ENCODE results near the gene FHAD1. TPM values are rescaled to one million over a fixed set of nuclear protein-coding genes. Genes with fewer than 3 reads are reported as not detected.

FHAD1 gene
- total and polyA plus RNA-seq, 10 of the 15 experiments (the other 5 are each of a cell fraction or from before 2014, with no cell fraction given) = 0.09 to 1.0 (median 0.32) TPM; not detected in 2

GRCh38 chr1:15197591-15198447 is 49.2 kb upstream of the FHAD1 start:
- H3K27ac ChIP-seq (ENCODE audit: control insufficient read depth, insufficient read depth) = no peak overlapping the region
- no TSS peak for BruUV-seq (replicated peaks)
- in situ Hi-C loops (cut with MboI) (no loop called here), intact Hi-C loops (cut with micrococcal nuclease; ENCODE audit: unreplicated experiment) (no loop called here)
- no peak for TF ChIP-seq IRF5 (IDR thresholded peaks at IDR 0.05; ENCODE audit: borderline replicate concordance)
- RAD21 ChIA-PET (ENCODE audit: unreplicated experiment) = no interaction called here
- no peaks in the 10 kb centered on the region for H3K4me1 ChIP-seq (ENCODE audit: control insufficient read depth, insufficient read depth, low read length)
- no peaks in the 10 kb centered on the region for H3K9me3 ChIP-seq (replicated peaks; ENCODE audit: control insufficient read depth, insufficient read depth, low read length)
- CTCF ChIA-PET = interaction anchor here (0.9 to 2.2 kb wide), 2 partner anchors 14 to 69 kb away, joined by 3 to 7 read pairs; no protein-coding TSS in a partner anchor
- no peak overlapping the region for H3K4me2 ChIP-seq (ENCODE audit: control insufficient read depth, insufficient read depth)
- no peaks in the 10 kb centered on the region for H4K20me1 ChIP-seq (ENCODE audit: control insufficient read depth, insufficient read depth)
- SMC1A ChIA-PET (ENCODE audit: uncharacterized antibody, unreplicated experiment) = interaction anchor here (0.8 kb wide), 1 partner anchor 106 kb away, joined by 3 read pairs; no protein-coding TSS in a partner anchor
- 23% methylated on average over 12 of the region's 12 CpGs for WGBS (ENCODE audit: insufficient coverage, insufficient replicate concordance, low lambda C conversion rate, missing lambda C conversion rate)
- H2AFZ ChIP-seq (ENCODE audit: control insufficient read depth, low read depth, low read length) = no peak overlapping the region
- ATAC-seq (no peak), DNase-seq (ENCODE audit: low read depth, low spot score) (no peak), FAIRE-seq (no peak)
- H3K79me2 ChIP-seq (ENCODE audit: control insufficient read depth, insufficient read depth, low read length) = no peaks in the 10 kb centered on the region
- POLR2A ChIA-PET = interaction anchor here (0.6 kb wide), 2 partner anchors 67 to 285 kb away, joined by 3 to 4 read pairs; no protein-coding TSS in a partner anchor
- H3K36me3 ChIP-seq (ENCODE audit: control insufficient read depth in 2 of 2, insufficient read depth in 2 of 2, low read length in 1 of 2) = no peaks in the 10 kb centered on the region
- no peak overlapping the region for H3K4me3 ChIP-seq
- H3K27me3 ChIP-seq (replicated peaks in 1 of 2; ENCODE audit: control insufficient read depth in 2 of 2, insufficient read depth in 2 of 2, low read length in 1 of 2) = no peaks in the 10 kb centered on the region
- H3K9ac ChIP-seq (ENCODE audit: control insufficient read depth, insufficient read depth, low read length) = no peak overlapping the region

- no peaks in the 10 kb centered on the region for H4K20me1 ChIP-seq (ENCODE audit: control insufficient read depth, insufficient read depth)
- ChIA-PET RAD21 (ENCODE audit: unreplicated experiment) (interaction anchor here (0.8 to 1.5 kb wide), 2 partner anchors 42 to 70 kb away, joined by 4 to 8 read pairs; no protein-coding TSS in a partner anchor), POLR2A (no interaction called here), CTCF (interaction anchor here (2.2 kb wide), 1 partner anchor 70 kb away, joined by 7 read pairs; no protein-coding TSS in a partner anchor), SMC1A (ENCODE audit: uncharacterized antibody, unreplicated experiment) (interaction anchor here (0.8 to 1.3 kb wide), 3 partner anchors 43 to 105 kb away, joined by 3 read pairs; no protein-coding TSS in a partner anchor)
- H3K4me1 ChIP-seq (ENCODE audit: control insufficient read depth, insufficient read depth, low read length) = no peaks in the 10 kb centered on the region
- intact Hi-C loops (cut with micrococcal nuclease; ENCODE audit: unreplicated experiment) = no loop called here
- H3K9me3 ChIP-seq (replicated peaks; ENCODE audit: control insufficient read depth, insufficient read depth, low read length) = no peaks in the 10 kb centered on the region
- no peak overlapping the region for H2AFZ ChIP-seq (ENCODE audit: control insufficient read depth, low read depth, low read length)
- BruUV-seq (replicated peaks) = no TSS peak
- H3K4me3 ChIP-seq = no peak overlapping the region
- no peak for TF ChIP-seq ZNF274 (IDR thresholded peaks at IDR 0.05; ENCODE audit: insufficient read depth, insufficient read length)
- no peak for TF ChIP-seq PRDM15 (CRISPR knock-in tag; IDR thresholded peaks at IDR 0.05)
- TF ChIP-seq SREBF1 (IDR thresholded peaks at IDR 0.05; ENCODE audit: low read length) = no peak
- no peak overlapping the region for H3K9ac ChIP-seq (ENCODE audit: control insufficient read depth, insufficient read depth, low read length)
- FAIRE-seq (no peak), DNase-seq (ENCODE audit: low read depth, low spot score) (no peak), ATAC-seq (no peak)
- H3K4me2 ChIP-seq (ENCODE audit: control insufficient read depth, insufficient read depth) = no peak overlapping the region
- H3K36me3 ChIP-seq (ENCODE audit: control insufficient read depth in 2 of 2, insufficient read depth in 2 of 2, low read length in 1 of 2) = no peaks in the 10 kb centered on the region
- no peaks in the 10 kb centered on the region for H3K27me3 ChIP-seq (replicated peaks in 1 of 2; ENCODE audit: control insufficient read depth in 2 of 2, insufficient read depth in 2 of 2, low read length in 1 of 2)
- H3K27ac ChIP-seq (ENCODE audit: control insufficient read depth, insufficient read depth) = no peak overlapping the region
- in situ Hi-C loops (cut with MboI) = no loop called here
- WGBS (ENCODE audit: insufficient coverage, insufficient replicate concordance, low lambda C conversion rate, missing lambda C conversion rate) = 42% methylated on average over 8 of the region's 8 CpGs
- H3K79me2 ChIP-seq (ENCODE audit: control insufficient read depth, insufficient read depth, low read length) = no peaks in the 10 kb centered on the region
Observed at GRCh38 chr1:15198684-15199083, 48.3 kb upstream of the FHAD1 start.
